HG02973 (cell line): Measurements from ENCODE around the gene THAP7.

Source experiments
- ATAC-seq: cut with Tn5 transposase; IDR thresholded peaks from one replicate; pipeline ENCODE4 v1.9.1; 2021; ENCODE audit warnings: moderate library complexity; ENCODE audit not compliant: unreplicated experiment

The THAP7 gene

GRCh38 chr22:20949698-20950183 lies 52.2 kb downstream of the THAP7 start:
- no peak for ATAC-seq
